Measurements from ENCODE around the gene PCDH15.

PCDH15 gene

GRCh38 chr10:54607983-54608382 is 193.0 kb downstream of the PCDH15 start:
- H3K27me3 ChIP-seq (replicated peaks; ENCODE audit: control insufficient read depth, insufficient read depth, low read length), result no peaks in the 10 kb centered on the region
- H3K36me3 ChIP-seq (ENCODE audit: control insufficient read depth, insufficient read depth, low read length), result no peaks in the 10 kb centered on the region
- TF ChIP-seq, protein P1, sequence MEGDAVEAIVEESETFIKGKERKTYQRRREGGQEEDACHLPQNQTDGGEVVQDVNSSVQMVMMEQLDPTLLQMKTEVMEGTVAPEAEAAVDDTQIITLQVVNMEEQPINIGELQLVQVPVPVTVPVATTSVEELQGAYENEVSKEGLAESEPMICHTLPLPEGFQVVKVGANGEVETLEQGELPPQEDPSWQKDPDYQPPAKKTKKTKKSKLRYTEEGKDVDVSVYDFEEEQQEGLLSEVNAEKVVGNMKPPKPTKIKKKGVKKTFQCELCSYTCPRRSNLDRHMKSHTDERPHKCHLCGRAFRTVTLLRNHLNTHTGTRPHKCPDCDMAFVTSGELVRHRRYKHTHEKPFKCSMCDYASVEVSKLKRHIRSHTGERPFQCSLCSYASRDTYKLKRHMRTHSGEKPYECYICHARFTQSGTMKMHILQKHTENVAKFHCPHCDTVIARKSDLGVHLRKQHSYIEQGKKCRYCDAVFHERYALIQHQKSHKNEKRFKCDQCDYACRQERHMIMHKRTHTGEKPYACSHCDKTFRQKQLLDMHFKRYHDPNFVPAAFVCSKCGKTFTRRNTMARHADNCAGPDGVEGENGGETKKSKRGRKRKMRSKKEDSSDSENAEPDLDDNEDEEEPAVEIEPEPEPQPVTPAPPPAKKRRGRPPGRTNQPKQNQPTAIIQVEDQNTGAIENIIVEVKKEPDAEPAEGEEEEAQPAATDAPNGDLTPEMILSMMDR (IDR thresholded peaks at IDR 0.05; ENCODE audit: insufficient read depth, low read length, poor library complexity, severe bottlenecking), result no peak
- H3K4me3 ChIP-seq (replicated peaks; ENCODE audit: low read depth, low read length), result no peak overlapping the region
- no peak for DNase-seq (ENCODE audit: extremely low read depth, insufficient read length)

DNA sequence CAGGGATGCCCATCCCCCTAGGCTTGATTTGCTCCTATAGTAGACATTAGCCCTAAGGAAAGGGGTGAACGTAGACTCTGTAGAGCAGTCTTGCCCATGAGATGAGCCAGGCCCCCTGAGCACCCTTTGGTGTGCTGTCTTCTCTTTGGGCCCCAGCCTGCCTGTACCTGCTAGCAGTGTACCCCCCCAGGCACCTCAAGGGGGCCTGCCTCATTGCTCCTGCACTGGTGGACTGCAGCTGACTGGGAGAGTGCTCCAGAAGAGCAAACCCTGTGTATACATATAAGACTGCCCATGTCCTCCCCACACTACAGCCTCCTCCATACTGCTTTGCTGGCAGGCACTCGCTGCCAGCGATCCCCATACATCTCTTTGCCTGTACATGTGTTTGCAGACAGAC is 206.7 kb downstream of the PCDH15 start:
- no peaks in the 10 kb centered on the region for H3K36me3 ChIP-seq (ENCODE audit: control insufficient read depth, insufficient read depth, low read length)
- no peak overlapping the region for H3K4me3 ChIP-seq (replicated peaks; ENCODE audit: low read depth, low read length)
- DNase-seq (ENCODE audit: extremely low read depth, insufficient read length), result no peak
- no peaks in the 10 kb centered on the region for H3K27me3 ChIP-seq (replicated peaks; ENCODE audit: control insufficient read depth, insufficient read depth, low read length)
- TF ChIP-seq, protein P1 (IDR thresholded peaks at IDR 0.05; ENCODE audit: insufficient read depth, low read length, poor library complexity, severe bottlenecking), result no peak

- no peak overlapping the region for H3K4me3 ChIP-seq (replicated peaks; ENCODE audit: low read depth, low read length)
- H3K36me3 ChIP-seq (ENCODE audit: control insufficient read depth, insufficient read depth, low read length), result no peaks in the 10 kb centered on the region
- DNase-seq (ENCODE audit: extremely low read depth, insufficient read length), result no peak
- no peaks in the 10 kb centered on the region for H3K27me3 ChIP-seq (replicated peaks; ENCODE audit: control insufficient read depth, insufficient read depth, low read length)
- TF ChIP-seq, protein P1 (IDR thresholded peaks at IDR 0.05; ENCODE audit: insufficient read depth, low read length, poor library complexity, severe bottlenecking), result no peak
Observed at GRCh38 chr10:54587971-54588370, 213.1 kb downstream of the PCDH15 start.

DNA sequence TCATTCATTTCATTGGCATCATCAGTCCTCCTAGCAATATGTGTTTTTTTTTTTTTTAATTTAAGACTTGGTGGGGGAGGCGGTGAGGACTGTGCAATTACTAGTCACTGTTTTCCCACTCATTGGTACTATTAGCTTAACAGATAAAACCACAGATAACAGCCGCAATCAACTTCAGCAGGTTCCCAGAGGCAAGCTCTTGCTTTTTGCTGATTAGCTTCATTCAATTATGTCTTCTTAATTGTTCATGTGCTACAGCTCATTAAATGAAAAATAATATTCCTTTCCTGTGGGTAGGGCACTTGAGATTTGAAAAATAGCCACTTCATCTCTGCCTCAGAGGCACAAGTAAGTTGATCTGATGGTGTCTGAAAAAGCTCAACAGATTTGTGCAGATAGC is 215.5 kb downstream of the PCDH15 start:
- DNase-seq (ENCODE audit: extremely low read depth, insufficient read length), result no peak
- Histone ChIP-seq H3K36me3 (ENCODE audit: control insufficient read depth, insufficient read depth, low read length) (no peaks in the 10 kb centered on the region), H3K4me3 (replicated peaks; ENCODE audit: low read depth, low read length) (no peak overlapping the region), H3K27me3 (replicated peaks; ENCODE audit: control insufficient read depth, insufficient read depth, low read length) (no peaks in the 10 kb centered on the region)
- TF ChIP-seq, protein P1 (IDR thresholded peaks at IDR 0.05; ENCODE audit: insufficient read depth, low read length, poor library complexity, severe bottlenecking), result no peak

DNA sequence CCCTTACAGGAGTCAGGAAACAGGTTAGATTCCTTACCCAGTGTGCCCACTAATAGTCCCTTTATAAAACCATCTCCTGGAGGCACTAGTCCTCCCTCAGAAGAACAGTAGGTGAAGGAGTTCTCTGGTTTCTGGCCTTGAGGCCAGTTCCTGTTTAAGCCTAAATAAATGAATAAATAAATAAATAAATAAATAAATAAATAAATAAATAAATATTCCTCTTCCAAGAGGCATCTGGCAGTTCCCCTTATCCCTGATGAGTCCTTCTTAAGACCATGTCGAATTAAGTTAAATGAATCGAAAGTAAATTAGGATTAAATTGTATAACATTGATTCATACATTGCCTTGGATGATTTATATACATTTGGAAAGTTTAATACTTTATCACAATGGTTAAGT is 223.3 kb downstream of the PCDH15 start:
- H3K27me3 ChIP-seq (replicated peaks; ENCODE audit: control insufficient read depth, insufficient read depth, low read length), result no peaks in the 10 kb centered on the region
- no peak for DNase-seq (ENCODE audit: extremely low read depth, insufficient read length)
- H3K4me3 ChIP-seq (replicated peaks; ENCODE audit: low read depth, low read length), result no peak overlapping the region
- no peaks in the 10 kb centered on the region for H3K36me3 ChIP-seq (ENCODE audit: control insufficient read depth, insufficient read depth, low read length)
- TF ChIP-seq, protein P1 (IDR thresholded peaks at IDR 0.05; ENCODE audit: insufficient read depth, low read length, poor library complexity, severe bottlenecking), result no peak

- no peak for DNase-seq (ENCODE audit: extremely low read depth, insufficient read length)
- H3K27me3 ChIP-seq (replicated peaks; ENCODE audit: control insufficient read depth, insufficient read depth, low read length), result no peaks in the 10 kb centered on the region
- no peak overlapping the region for H3K4me3 ChIP-seq (replicated peaks; ENCODE audit: low read depth, low read length)
- TF ChIP-seq, protein P1 (IDR thresholded peaks at IDR 0.05; ENCODE audit: insufficient read depth, low read length, poor library complexity, severe bottlenecking), result no peak
- no peaks in the 10 kb centered on the region for H3K36me3 ChIP-seq (ENCODE audit: control insufficient read depth, insufficient read depth, low read length)
Observed at GRCh38 chr10:54576541-54576940, 224.5 kb downstream of the PCDH15 start.

Data from GM06990 (cell line).